ENCODE measurements around the gene RHOBTB1. TPM values are rescaled to one million over a fixed set of nuclear protein-coding genes. Genes with fewer than 3 reads are reported as not detected.
A peak's percentile ranks its signal among the peaks of the same experiment; 100 is the strongest.

The RHOBTB1 gene
- polyA plus RNA-seq (2013), result 133 and 142 TPM in 2 replicates

GRCh38 chr10:60944058-60944909, at the start of gene RHOBTB1:
Gene RHOBTB1 (minus strand): TSS chr10:60944185. CDS start chr10:60911542, 32,643 bp downstream.
- H3K4ac ChIP-seq (ENCODE audit: low read depth, low read length), result peak within 1 kb of the TSS; percentile 61
- no CpG with 5 or more reads among the region's 77 CpGs for WGBS (ENCODE audit: extremely low coverage, insufficient coverage, insufficient read length)

GRCh38 chr10:60992636-60993035, 48.7 kb upstream of the RHOBTB1 start:
- no peak overlapping the region for H2BK5ac ChIP-seq (ENCODE audit: low read depth, low read length, poor library complexity)
- no peak overlapping the region for H3K18ac ChIP-seq (ENCODE audit: low read length)
- H3K27me3 ChIP-seq (ENCODE audit: insufficient read depth, low read length), result no peaks in the 10 kb centered on the region
- H3K9me3 ChIP-seq (ENCODE audit: insufficient read depth, low read depth, low read length), result peaks cover 3% of the 10 kb centered on the region
- no peak overlapping the region for H3K14ac ChIP-seq (ENCODE audit: low read length)
- DNase-seq, result no peak
- H3K9ac ChIP-seq (ENCODE audit: low read length), result no peak overlapping the region
- WGBS (ENCODE audit: extremely low coverage, insufficient coverage, insufficient read length), result no CpG with 5 or more reads among the region's 1 CpG
- H3K79me2 ChIP-seq (ENCODE audit: control insufficient read depth, insufficient read depth, low read length, poor library complexity), result no peaks in the 10 kb centered on the region
- H3K79me1 ChIP-seq (ENCODE audit: low read length), result no peaks in the 10 kb centered on the region
- no peaks in the 10 kb centered on the region for H3K4me1 ChIP-seq (ENCODE audit: control insufficient read depth in 1 of 2, insufficient read depth in 2 of 2, low read length in 2 of 2)
- no peak overlapping the region for H4K91ac ChIP-seq (ENCODE audit: low read depth, low read length)
- H2BK120ac ChIP-seq (ENCODE audit: insufficient read depth, low read length, poor library complexity), result no peak overlapping the region
- H3K27ac ChIP-seq (ENCODE audit: low read depth, low read length), result no peak overlapping the region
- no peak overlapping the region for H4K12ac ChIP-seq (ENCODE audit: low read depth, low read length)
- H2BK12ac ChIP-seq (ENCODE audit: low read length), result no peak overlapping the region
- no peak overlapping the region for H3K4ac ChIP-seq (ENCODE audit: low read depth, low read length)
- no peak overlapping the region for H3K23ac ChIP-seq (ENCODE audit: low read length)
- no peak overlapping the region for H4K8ac ChIP-seq (ENCODE audit: low read depth, low read length)
- H2AFZ ChIP-seq (ENCODE audit: insufficient read depth, low read length, poor library complexity), result no peak overlapping the region
- H3K4me2 ChIP-seq (ENCODE audit: low read length), result no peak overlapping the region
- no peak overlapping the region for H3K4me3 ChIP-seq (ENCODE audit: low read depth, low read length)
- peaks cover 0 to 2% of the 10 kb centered on the region in 2 experiments for H3K36me3 ChIP-seq (ENCODE audit: control insufficient read depth in 1 of 2, insufficient read depth in 2 of 2, low read length in 2 of 2)
- no peak overlapping the region for H2AK5ac ChIP-seq (ENCODE audit: low read length)

More at GRCh38 chr10:60944058-60944909, at the start of gene RHOBTB1:
- Histone ChIP-seq H2BK120ac (ENCODE audit: insufficient read depth, low read length, poor library complexity) (peak within 1 kb of the TSS; percentile 67), H3K79me2 (ENCODE audit: control insufficient read depth, insufficient read depth, low read length, poor library complexity) (peaks cover 11% of the 10 kb centered on the region), H4K91ac (ENCODE audit: low read depth, low read length) (peak within 1 kb of the TSS; percentile 78), H3K4me2 (ENCODE audit: low read length) (peak within 1 kb of the TSS; percentile 66), H3K14ac (ENCODE audit: low read length) (peak within 1 kb of the TSS; percentile 86), H4K8ac (ENCODE audit: low read depth, low read length) (peak within 1 kb of the TSS; percentile 85), H3K18ac (ENCODE audit: low read length) (peak within 1 kb of the TSS; percentile 77), H3K23ac (ENCODE audit: low read length) (no peak within 1 kb of the TSS), H3K27ac (ENCODE audit: low read depth, low read length) (peak within 1 kb of the TSS; percentile 67), H2AFZ (ENCODE audit: insufficient read depth, low read length, poor library complexity) (peak within 1 kb of the TSS; percentile 86), H3K27me3 (ENCODE audit: insufficient read depth, low read length) (peaks cover 2% of the 10 kb centered on the region), H3K4me3 (ENCODE audit: low read depth, low read length) (peak within 1 kb of the TSS; percentile 83), H3K9me3 (ENCODE audit: insufficient read depth, low read depth, low read length) (no peaks in the 10 kb centered on the region), H2BK5ac (ENCODE audit: low read depth, low read length, poor library complexity) (peak within 1 kb of the TSS; percentile 70), H3K79me1 (ENCODE audit: low read length) (peaks cover 16% of the 10 kb centered on the region), H3K9ac (ENCODE audit: low read length) (peak within 1 kb of the TSS; percentile 72), H3K4me1 (ENCODE audit: control insufficient read depth in 1 of 2, insufficient read depth in 2 of 2, low read length in 2 of 2) (peaks cover 2 to 3% of the 10 kb centered on the region in 2 experiments), H2BK12ac (ENCODE audit: low read length) (peak within 1 kb of the TSS; percentile 37), H3K36me3 (ENCODE audit: control insufficient read depth in 1 of 2, insufficient read depth in 2 of 2, low read length in 2 of 2) (no peaks in the 10 kb centered on the region), H2AK5ac (ENCODE audit: low read length) (no peak within 1 kb of the TSS), H4K12ac (ENCODE audit: low read depth, low read length) (peak within 1 kb of the TSS; percentile 80)
- peak; percentile 59 to 80 for DNase-seq

GRCh38 chr10:60990663-60991062, 46.7 kb upstream of the RHOBTB1 start:
- H2BK5ac ChIP-seq (ENCODE audit: low read depth, low read length, poor library complexity), result no peak overlapping the region
- no peak overlapping the region for H3K4me3 ChIP-seq (ENCODE audit: low read depth, low read length)
- no peaks in the 10 kb centered on the region for H3K79me2 ChIP-seq (ENCODE audit: control insufficient read depth, insufficient read depth, low read length, poor library complexity)
- no peak for DNase-seq
- H3K4ac ChIP-seq (ENCODE audit: low read depth, low read length), result no peak overlapping the region
- H3K27me3 ChIP-seq (ENCODE audit: insufficient read depth, low read length), result no peaks in the 10 kb centered on the region
- H3K79me1 ChIP-seq (ENCODE audit: low read length), result no peaks in the 10 kb centered on the region
- no peak overlapping the region for H3K23ac ChIP-seq (ENCODE audit: low read length)
- H2BK12ac ChIP-seq (ENCODE audit: low read length), result no peak overlapping the region
- no peak overlapping the region for H3K18ac ChIP-seq (ENCODE audit: low read length)
- no CpG with 5 or more reads among the region's 1 CpG for WGBS (ENCODE audit: extremely low coverage, insufficient coverage, insufficient read length)
- no peak overlapping the region for H2BK120ac ChIP-seq (ENCODE audit: insufficient read depth, low read length, poor library complexity)
- no peak overlapping the region for H3K4me2 ChIP-seq (ENCODE audit: low read length)
- no peak overlapping the region for H3K14ac ChIP-seq (ENCODE audit: low read length)
- H3K27ac ChIP-seq (ENCODE audit: low read depth, low read length), result no peak overlapping the region
- peaks cover 3% of the 10 kb centered on the region for H3K9me3 ChIP-seq (ENCODE audit: insufficient read depth, low read depth, low read length)
- no peak overlapping the region for H3K9ac ChIP-seq (ENCODE audit: low read length)
- no peak overlapping the region for H4K8ac ChIP-seq (ENCODE audit: low read depth, low read length)
- no peak overlapping the region for H4K91ac ChIP-seq (ENCODE audit: low read depth, low read length)
- H3K4me1 ChIP-seq (ENCODE audit: control insufficient read depth in 1 of 2, insufficient read depth in 2 of 2, low read length in 2 of 2), result no peaks in the 10 kb centered on the region
- no peak overlapping the region for H2AFZ ChIP-seq (ENCODE audit: insufficient read depth, low read length, poor library complexity)
- H2AK5ac ChIP-seq (ENCODE audit: low read length), result no peak overlapping the region
- no peak overlapping the region for H4K12ac ChIP-seq (ENCODE audit: low read depth, low read length)
- H3K36me3 ChIP-seq (ENCODE audit: control insufficient read depth in 1 of 2, insufficient read depth in 2 of 2, low read length in 2 of 2), result peaks cover 0 to 2% of the 10 kb centered on the region in 2 experiments

- Histone ChIP-seq H3K27me3 (ENCODE audit: insufficient read depth, low read length) (no peaks in the 10 kb centered on the region), H3K79me1 (ENCODE audit: low read length) (no peaks in the 10 kb centered on the region), H3K36me3 (ENCODE audit: control insufficient read depth in 1 of 2, insufficient read depth in 2 of 2, low read length in 2 of 2) (peaks cover 0 to 2% of the 10 kb centered on the region in 2 experiments), H3K18ac (ENCODE audit: low read length) (no peak overlapping the region), H2AK5ac (ENCODE audit: low read length) (no peak overlapping the region), H3K9ac (ENCODE audit: low read length) (no peak overlapping the region), H3K79me2 (ENCODE audit: control insufficient read depth, insufficient read depth, low read length, poor library complexity) (no peaks in the 10 kb centered on the region), H2AFZ (ENCODE audit: insufficient read depth, low read length, poor library complexity) (no peak overlapping the region), H3K4me2 (ENCODE audit: low read length) (no peak overlapping the region), H3K4me1 (ENCODE audit: control insufficient read depth in 1 of 2, insufficient read depth in 2 of 2, low read length in 2 of 2) (no peaks in the 10 kb centered on the region), H3K14ac (ENCODE audit: low read length) (no peak overlapping the region), H2BK5ac (ENCODE audit: low read depth, low read length, poor library complexity) (no peak overlapping the region), H3K9me3 (ENCODE audit: insufficient read depth, low read depth, low read length) (peaks cover 3% of the 10 kb centered on the region), H3K23ac (ENCODE audit: low read length) (peak overlapping the region; percentile 61), H4K12ac (ENCODE audit: low read depth, low read length) (no peak overlapping the region), H4K8ac (ENCODE audit: low read depth, low read length) (no peak overlapping the region), H3K4ac (ENCODE audit: low read depth, low read length) (no peak overlapping the region), H4K91ac (ENCODE audit: low read depth, low read length) (no peak overlapping the region), H2BK120ac (ENCODE audit: insufficient read depth, low read length, poor library complexity) (no peak overlapping the region), H3K4me3 (ENCODE audit: low read depth, low read length) (no peak overlapping the region), H2BK12ac (ENCODE audit: low read length) (no peak overlapping the region), H3K27ac (ENCODE audit: low read depth, low read length) (no peak overlapping the region)
- no CpG with 5 or more reads among the region's 4 CpGs for WGBS (ENCODE audit: extremely low coverage, insufficient coverage, insufficient read length)
- no peak for DNase-seq
Observed at GRCh38 chr10:60989400-60989876, 45.5 kb upstream of the RHOBTB1 start.
